GM12878 (cell line): ENCODE measurements around the gene MAPK8. TPM values are rescaled to one million over a fixed set of nuclear protein-coding genes. Genes with fewer than 3 reads are reported as not detected.

Experiments used
- ATAC-seq: fragments of 200-7000 bp; cut with Tn5 transposase; 3 replicates; pipeline ENCODE4 v1.9.1; 2020; ENCODE audit warnings: mild to moderate bottlenecking, moderate library complexity
- BruUV-seq: library from RNA; stranded (reverse); fragments of 400-500 nt; replicated peaks from 2 replicates; lab custom pipeline; 2021; lab: Mats Ljungman, UMichigan
- CTCF ChIA-PET: fragments of 300-600 bp; sonication (Branson Sonifier 250); formaldehyde crosslinking; extraction: SDS; loops from one replicate; lab custom pipeline; 2021; ENCODE audit warnings: inconsistent platforms; lab: Yijun Ruan, JAX
- POLR2A ChIA-PET: fragments of 350-600 bp; formaldehyde crosslinking; extraction: SDS; loops from one replicate; lab custom pipeline; 2021; ENCODE audit warnings: inconsistent platforms; lab: Charles Lee
- RAD21 ChIA-PET: fragments of 300-600 bp; sonication (Branson Sonifier 250); formaldehyde crosslinking; loops from one replicate; lab custom pipeline; 2023; ENCODE audit warnings: antibody characterized with exemption; ENCODE audit not compliant: unreplicated experiment; lab: Charles Lee
- SMC1A ChIA-PET: fragments of 300-600 bp; sonication (Branson Sonifier 250); formaldehyde crosslinking; loops from one replicate; lab custom pipeline; 2023; ENCODE audit not compliant: unreplicated experiment, uncharacterized antibody; lab: Charles Lee
- DNase-seq: peaks from one replicate; pipeline ENCODE4 v3.0.0-alpha.2; 2011; ENCODE audit warnings: low read depth, low spot score
- FAIRE-seq: peaks from 3 replicates; lab custom pipeline; 2011; peaks lifted over from hg19 to GRCh38; lab: Jason Lieb, UNC
- H2AFZ ChIP-seq: 2 replicates; pipeline ENCODE4 v1.6.0; 2011; ENCODE audit warnings: low read depth, low read length, control low read depth; ENCODE audit not compliant: control insufficient read depth
- H3K27ac ChIP-seq: 2 replicates; pipeline ENCODE4 v1.5.1; 2011; ENCODE audit warnings: control low read depth; ENCODE audit not compliant: control insufficient read depth, insufficient read depth
- H3K27me3 ChIP-seq, 2 experiments: replicated peaks in 1 of 2; 2 replicates each; pipeline versions ENCODE4 v1.6.0 to v1.6.1; 2011; ENCODE audit warnings: low read length in 1 of 2; ENCODE audit not compliant: control insufficient read depth in 2 of 2, insufficient read depth in 2 of 2
- H3K36me3 ChIP-seq, 2 experiments: 2 replicates each; pipeline ENCODE4 v1.5.1; 2011; ENCODE audit warnings: low read length in 1 of 2; ENCODE audit not compliant: control insufficient read depth in 2 of 2, insufficient read depth in 2 of 2
- H3K4me1 ChIP-seq: 2 replicates; pipeline ENCODE4 v1.6.1; 2011; ENCODE audit warnings: mild to moderate bottlenecking, low read length, moderate library complexity, mixed read lengths; ENCODE audit not compliant: control insufficient read depth, insufficient read depth
- H3K4me2 ChIP-seq: 2 replicates; pipeline ENCODE4 v1.6.0; 2011; ENCODE audit warnings: control low read depth; ENCODE audit not compliant: control insufficient read depth, insufficient read depth
- H3K4me3 ChIP-seq: fragments of 200-600 bp; sonication (generic); 2 replicates; pipeline ENCODE4 v1.5.1; 2016
- H3K79me2 ChIP-seq: 2 replicates; pipeline ENCODE4 v1.6.0; 2011; ENCODE audit warnings: low read length; ENCODE audit not compliant: control insufficient read depth, insufficient read depth
- H3K9ac ChIP-seq: 2 replicates; pipeline ENCODE4 v1.8.0; 2011; ENCODE audit warnings: low read length, control low read depth, mixed read lengths; ENCODE audit not compliant: control insufficient read depth, insufficient read depth
- H3K9me3 ChIP-seq: replicated peaks from 3 replicates; pipeline ENCODE4 v1.5.1; 2011; ENCODE audit warnings: mild to moderate bottlenecking, low read length; ENCODE audit not compliant: control insufficient read depth, insufficient read depth
- H4K20me1 ChIP-seq: 2 replicates; pipeline ENCODE4 v1.6.0; 2011; ENCODE audit not compliant: control insufficient read depth, insufficient read depth
- CBX3 ChIP-seq: fragments of 200-600 bp; sonication (generic); IDR thresholded peaks from 2 replicates; pipeline ENCODE4 v1.6.1; 2016; ENCODE audit warnings: low read depth, borderline replicate concordance
- CTCF ChIP-seq, 3 experiments: IDR thresholded peaks in 2 of 3; conservative IDR thresholded peaks in 1 of 3; 2 replicates each; pipeline ENCODE4 v1.5.1; 2011; ENCODE audit warnings: low read depth in 3 of 3, low read length in 3 of 3, mild to moderate bottlenecking in 3 of 3, control low read depth in 2 of 3, moderate library complexity in 2 of 3, inconsistent platforms in 1 of 3, mixed read lengths in 1 of 3; ENCODE audit not compliant: control insufficient read depth in 2 of 3, insufficient read depth in 1 of 3; ENCODE audit errors: extremely low read depth in 1 of 3
- FOXM1 ChIP-seq: IDR thresholded peaks from 2 replicates; pipeline ENCODE4 v1.6.1; 2012; ENCODE audit warnings: low read depth, mild to moderate bottlenecking, inconsistent platforms, low read length, moderate library complexity
- IRF3 ChIP-seq: fragments of 450-650 bp; IDR thresholded peaks from 2 replicates; pipeline ENCODE4 v1.6.1; 2014; ENCODE audit warnings: mild to moderate bottlenecking
- KAT2A ChIP-seq: conservative IDR thresholded peaks from 2 replicates; pipeline ENCODE4 v1.6.1; 2011; ENCODE audit warnings: low read depth, low read length; ENCODE audit not compliant: control insufficient read depth
- POU2F2 ChIP-seq: IDR thresholded peaks from 3 replicates; pipeline ENCODE4 v1.6.1; 2011; ENCODE audit warnings: low read depth, mild to moderate bottlenecking, low read length, borderline replicate concordance
- SMAD5 ChIP-seq: IDR thresholded peaks from 2 replicates; pipeline ENCODE4 v1.6.1; 2016; ENCODE audit warnings: antibody characterized with exemption, low read depth
- SMARCA5 ChIP-seq: fragments of 450-650 bp; IDR thresholded peaks from 2 replicates; pipeline ENCODE4 v1.6.1; 2017; ENCODE audit warnings: mild to moderate bottlenecking
- SMC3 ChIP-seq: IDR thresholded peaks from 2 replicates; pipeline ENCODE4 v1.6.1; 2011; ENCODE audit warnings: low read length, improper control_type of control experiment, borderline replicate concordance
- ZBTB11 ChIP-seq: fragments of 450-650 bp; formaldehyde crosslinking; IDR thresholded peaks from 2 replicates; pipeline ENCODE4 v1.5.0; 2022; ENCODE audit warnings: mild to moderate bottlenecking, missing genetic modification characterization
- WGBS: methylation state at CpG from one replicate; pipeline ENCODE4 v1.1.6; 2016; ENCODE audit warnings: low lambda C conversion rate; ENCODE audit not compliant: insufficient replicate concordance, insufficient coverage; ENCODE audit errors: missing lambda C conversion rate; 5-methylcytosine and 5-hydroxymethylcytosine counted together
- in situ Hi-C: fragments of 300-500 bp; cut with MboI; formaldehyde crosslinking; loops from 9 replicates; pipeline ENCODE4 v1.14.3; 2018; ENCODE audit warnings: mixed read lengths
- intact Hi-C: fragments of 100-400 bp; cut with micrococcal nuclease; formaldehyde crosslinking; loops from one replicate; pipeline ENCODE4 v1.14.2; 2022; ENCODE audit not compliant: unreplicated experiment
- polyA plus RNA-seq, 11 experiments: library from polyadenylated mRNA; depleted of rRNA in 4 of 11; unstranded in 6 of 11; stranded (reverse) in 5 of 11; fragments of >200 nt; fragmentation: Nextera tagmentation in 4 of 11; fragmentation: Illumina TruSeq in 1 of 11; extraction: Ambion mirVana in 4 of 11; extraction: Trizol in 1 of 11; gene quantifications; 1 replicate in 1 of 11; 2 replicates in 10 of 11; pipeline versions ENCODE4 v1.2.1 to v1.2.3, GENCODE V29; 2011 to 2016; ENCODE audit warnings: inconsistent platforms in 2 of 11, missing spikeins in 2 of 11, low read depth in 1 of 11
- total RNA-seq, 4 experiments: library from RNA; depleted of rRNA in 3 of 4; stranded (reverse); fragments of >200 nt in 3 of 4; fragmentation: Illumina TruSeq in 1 of 4; extraction: Trizol in 1 of 4; gene quantifications; 2 replicates each; pipeline versions ENCODE4 v1.2.1 to v1.2.3, GENCODE V29; 2013 to 2021
- TF ChIP-seq, protein P1 (sequence below): fragments of 450-650 bp; formaldehyde crosslinking; IDR thresholded peaks from 2 replicates; pipeline ENCODE4 v1.4.0; 2022; ENCODE audit warnings: mild to moderate bottlenecking, moderate library complexity

MAPK8 gene
- total and polyA plus RNA-seq, 10 of the 15 experiments (the other 5 are each of a cell fraction or from before 2014, with no cell fraction given) = 3.9 to 102 (median 40.0) TPM

DNA sequence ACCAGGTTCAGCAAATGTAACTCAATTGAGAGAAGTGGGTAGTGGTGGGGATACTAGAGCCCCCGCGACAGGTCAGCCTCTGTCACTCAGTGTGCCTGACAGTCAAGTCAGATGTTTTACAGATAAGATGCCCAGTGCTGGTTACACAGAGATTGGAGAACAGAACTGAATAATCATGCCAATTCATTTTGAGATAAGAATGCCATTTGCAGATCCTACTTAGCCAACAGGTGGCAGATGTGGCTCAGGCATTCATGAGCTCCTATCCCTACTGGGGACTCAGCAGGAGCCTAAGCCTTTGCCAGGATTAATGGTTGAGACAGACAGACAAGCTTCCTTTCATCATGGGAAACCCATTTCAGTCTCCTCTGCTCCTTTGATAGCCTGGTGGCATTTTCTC, 137.8 kb downstream of the MAPK8 start:
- no TSS peak for BruUV-seq
- Histone ChIP-seq H3K36me3 (no peaks in the 10 kb centered on the region), H2AFZ (no peak overlapping the region), H3K9me3 (no peaks in the 10 kb centered on the region), H3K4me3 (no peak overlapping the region), H4K20me1 (no peaks in the 10 kb centered on the region), H3K4me1 (no peaks in the 10 kb centered on the region), H3K9ac (no peak overlapping the region), H3K27ac (no peak overlapping the region), H3K4me2 (no peak overlapping the region), H3K79me2 (no peaks in the 10 kb centered on the region), H3K27me3 (no peaks in the 10 kb centered on the region; a peak in 1 of 4 replicates)
- ChIA-PET RAD21 (interaction anchor here (1.0 to 3.8 kb wide), 4 partner anchors 59 to 212 kb away, joined by 3 to 19 read pairs (median 4); no protein-coding TSS in a partner anchor), CTCF (interaction anchor here (0.7 to 1.8 kb wide), 7 partner anchors 11 to 134 kb away, joined by 3 to 5 read pairs (median 4); no protein-coding TSS in a partner anchor), SMC1A (interaction anchor here (0.8 to 0.9 kb wide), 2 partner anchors 109 to 134 kb away, joined by 3 read pairs; no protein-coding TSS in a partner anchor), POLR2A (no interaction called here)
- in situ Hi-C loops (no loop called here), intact Hi-C loops (no loop called here)
- no peak; the same call in 1 of the 3 replicates for ATAC-seq
- no peak for FAIRE-seq
- DNase-seq = no peak
- WGBS = 56% methylated on average over 2 of the region's 2 CpGs
- 0 out of 2 replicates have a peak, but pooled peaks have one; percentile 13 for TF ChIP-seq SMC3
- TF ChIP-seq IRF3 = no peak
- TF ChIP-seq POU2F2 = no peak
- TF ChIP-seq FOXM1 = no peak
- TF ChIP-seq SMAD5 = no peak
- TF ChIP-seq, protein P1, sequence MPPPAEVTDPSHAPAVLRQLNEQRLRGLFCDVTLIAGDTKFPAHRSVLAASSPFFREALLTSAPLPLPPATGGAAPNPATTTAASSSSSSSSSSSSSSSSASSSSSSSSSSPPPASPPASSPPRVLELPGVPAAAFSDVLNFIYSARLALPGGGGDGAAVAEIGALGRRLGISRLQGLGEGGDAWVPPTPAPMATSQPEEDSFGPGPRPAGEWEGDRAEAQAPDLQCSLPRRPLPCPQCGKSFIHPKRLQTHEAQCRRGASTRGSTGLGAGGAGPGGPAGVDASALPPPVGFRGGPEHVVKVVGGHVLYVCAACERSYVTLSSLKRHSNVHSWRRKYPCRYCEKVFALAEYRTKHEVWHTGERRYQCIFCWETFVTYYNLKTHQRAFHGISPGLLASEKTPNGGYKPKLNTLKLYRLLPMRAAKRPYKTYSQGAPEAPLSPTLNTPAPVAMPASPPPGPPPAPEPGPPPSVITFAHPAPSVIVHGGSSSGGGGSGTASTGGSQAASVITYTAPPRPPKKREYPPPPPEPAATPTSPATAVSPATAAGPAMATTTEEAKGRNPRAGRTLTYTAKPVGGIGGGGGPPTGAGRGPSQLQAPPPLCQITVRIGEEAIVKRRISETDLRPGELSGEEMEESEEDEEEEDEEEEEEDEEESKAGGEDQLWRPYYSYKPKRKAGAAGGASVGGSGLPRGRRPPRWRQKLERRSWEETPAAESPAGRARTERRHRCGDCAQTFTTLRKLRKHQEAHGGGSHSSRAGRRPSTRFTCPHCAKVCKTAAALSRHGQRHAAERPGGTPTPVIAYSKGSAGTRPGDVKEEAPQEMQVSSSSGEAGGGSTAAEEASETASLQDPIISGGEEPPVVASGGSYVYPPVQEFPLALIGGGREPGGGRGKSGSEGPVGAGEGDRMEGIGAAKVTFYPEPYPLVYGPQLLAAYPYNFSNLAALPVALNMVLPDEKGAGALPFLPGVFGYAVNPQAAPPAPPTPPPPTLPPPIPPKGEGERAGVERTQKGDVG (CRISPR knock-in tag) = no peak
- TF ChIP-seq KAT2A = no peak
- peak in 2 of 3 experiments; percentile 20 to 33; a peak in 2 of 6 replicates for TF ChIP-seq CTCF (IDR thresholded peaks at IDR 0.05 in 2 of 3, conservative IDR thresholded peaks at IDR 0.05 in 1 of 3; ENCODE audit: control insufficient read depth in 2 of 3, extremely low read depth in 1 of 3, insufficient read depth in 1 of 3, low read depth in 3 of 3, low read length in 3 of 3)
- no peak for TF ChIP-seq SMARCA5
- TF ChIP-seq CBX3 = no peak
- no peak for TF ChIP-seq ZBTB11 (CRISPR knock-in tag)
